Activated B cell treated with CpG ODN at 0.5 μM for 24 hours (primary cell): ENCODE data around the gene PTPRC. TPM values are rescaled to one million over a fixed set of nuclear protein-coding genes. Genes with fewer than 3 reads are reported as not detected.

ENCODE experiments used
- ATAC-seq: fragments of 200-7000 bp; cut with Tn5 transposase; one replicate; pipeline ENCODE4 v1.10.0; 2021; ENCODE audit warnings: low read depth, mild to moderate bottlenecking, moderate library complexity
- CTCF ChIA-PET: fragments of 350-600 bp; sonication (Branson Sonifier 250); formaldehyde crosslinking; loops from one replicate; lab custom pipeline; 2021; ENCODE audit warnings: antibody characterized with exemption; lab: Charles Lee
- POLR2A ChIA-PET: fragments of 350-600 bp; sonication (Branson Sonifier 250); formaldehyde crosslinking; loops from one replicate; lab custom pipeline; 2021; ENCODE audit warnings: antibody characterized with exemption; lab: Charles Lee
- DNase-seq: peaks from one replicate; pipeline ENCODE4 v3.0.0; 2022
- H3K27ac Mint-ChIP-seq: one replicate; pipeline ENCODE4 v1.8.0; 2020; ENCODE audit warnings: mixed read lengths
- H3K27me3 Mint-ChIP-seq: one replicate; pipeline ENCODE4 v1.8.0; 2021; ENCODE audit warnings: mixed read lengths
- H3K36me3 Mint-ChIP-seq: one replicate; pipeline ENCODE4 v1.8.0; 2021; ENCODE audit warnings: low read depth, mixed read lengths
- H3K4me1 Mint-ChIP-seq: one replicate; pipeline ENCODE4 v1.8.0; 2021; ENCODE audit warnings: mixed read lengths
- H3K4me3 Mint-ChIP-seq: one replicate; pipeline ENCODE4 v1.8.0; 2020; ENCODE audit warnings: mild to moderate bottlenecking, mixed read lengths
- H3K9me3 Mint-ChIP-seq: one replicate; pipeline ENCODE4 v1.8.0; 2020; ENCODE audit warnings: mixed read lengths
- CTCF ChIP-seq: fragments of 200-600 bp; IDR thresholded peaks from one replicate; pipeline ENCODE4 v1.8.0; 2022; ENCODE audit warnings: antibody characterized with exemption, mild to moderate bottlenecking
- intact Hi-C: fragments of 100-400 bp; cut with micrococcal nuclease; formaldehyde crosslinking; loops from one replicate; pipeline ENCODE4 v1.15.1; 2024
- total RNA-seq: library from RNA; stranded (reverse); gene quantifications from 2 replicates; pipeline ENCODE4 v1.2.3, GENCODE V29; 2022

The PTPRC gene
- total RNA-seq, 1 donor from 2014 or later, result 506 TPM

DNA sequence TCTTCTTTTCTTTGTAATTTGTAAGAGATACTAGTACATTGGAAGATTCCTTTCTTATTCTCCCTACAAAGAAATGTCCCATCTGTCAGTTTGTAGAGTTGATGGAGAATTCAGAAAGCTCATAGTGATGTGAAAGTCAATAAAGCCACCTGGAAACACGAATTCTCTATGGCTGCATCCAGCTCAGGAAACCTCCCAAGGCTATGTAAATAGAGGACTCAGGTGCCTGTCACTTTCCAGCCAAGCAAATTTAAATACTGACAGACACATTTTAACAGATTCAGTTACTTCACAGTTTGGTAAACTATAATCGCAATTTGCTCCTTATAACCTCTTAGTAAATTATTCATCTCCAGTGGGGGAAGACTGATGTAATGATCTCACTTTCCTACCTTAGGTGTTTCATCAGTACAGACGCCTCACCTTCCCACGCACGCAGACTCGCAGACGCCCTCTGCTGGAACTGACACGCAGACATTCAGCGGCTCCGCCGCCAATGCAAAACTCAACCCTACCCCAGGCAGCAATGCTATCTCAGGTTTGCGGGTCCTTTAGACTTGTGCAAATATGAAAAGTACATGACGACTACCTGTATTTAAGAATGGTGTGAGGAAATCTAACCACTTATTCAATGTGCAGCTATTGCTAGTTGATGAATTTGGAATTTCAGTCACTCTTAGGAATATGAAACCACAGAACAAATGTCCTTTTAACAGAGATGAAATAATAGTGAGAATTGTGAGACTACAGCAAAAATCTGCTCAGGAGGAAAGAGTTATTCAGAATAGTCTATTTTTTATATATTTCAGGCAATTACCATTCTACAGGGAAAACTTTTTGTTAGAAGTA is 60.6 kb downstream of the PTPRC start:
- Mint-ChIP-seq H3K27ac (peak overlapping the region; percentile 64), H3K4me3 (no peak overlapping the region), H3K4me1 (peaks cover 69% of the 10 kb centered on the region), H3K27me3 (no peaks in the 10 kb centered on the region), H3K36me3 (peaks cover 84% of the 10 kb centered on the region), H3K9me3 (no peaks in the 10 kb centered on the region)
- POLR2A ChIA-PET, result no interaction called here
- intact Hi-C loops, result loop anchor here (5.0 kb wide), 1 partner anchor 33 kb away; no protein-coding TSS in a partner anchor
- CTCF ChIA-PET, result no interaction called here
- ATAC-seq (no peak), DNase-seq (no peak)
- no peak for TF ChIP-seq CTCF

GRCh38 chr1:198700016-198700392 is 61.2 kb downstream of the PTPRC start:
- Mint-ChIP-seq H3K4me1 (peaks cover 64% of the 10 kb centered on the region), H3K27me3 (no peaks in the 10 kb centered on the region), H3K4me3 (no peak overlapping the region), H3K36me3 (peaks cover 86% of the 10 kb centered on the region), H3K27ac (peak overlapping the region; percentile 16), H3K9me3 (no peaks in the 10 kb centered on the region)
- ATAC-seq (no peak), DNase-seq (no peak)
- intact Hi-C loops, result no loop called here
- CTCF ChIA-PET, result no interaction called here
- POLR2A ChIA-PET, result no interaction called here
- TF ChIP-seq CTCF, result no peak

DNA sequence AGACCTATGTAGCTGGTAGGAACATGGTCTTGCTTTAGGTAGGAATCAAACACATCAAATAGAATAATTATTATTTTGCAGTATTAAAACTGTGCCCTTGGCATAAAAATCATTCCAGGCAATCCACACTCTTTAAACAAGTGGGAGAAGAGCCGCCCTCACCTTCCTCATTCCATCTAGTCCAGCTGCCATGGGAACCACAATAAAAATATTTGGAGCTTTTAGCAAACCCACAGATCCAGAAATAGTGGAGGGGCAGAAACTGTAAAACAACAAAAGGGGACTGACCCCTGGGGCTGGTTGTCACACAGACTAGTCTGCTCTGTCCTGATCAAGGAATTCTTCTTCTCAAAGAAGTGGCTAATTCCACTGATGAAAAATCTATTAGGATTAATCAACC is 61.6 kb downstream of the PTPRC start:
- Mint-ChIP-seq H3K9me3 (no peaks in the 10 kb centered on the region), H3K4me3 (no peak overlapping the region), H3K27me3 (no peaks in the 10 kb centered on the region), H3K36me3 (peaks cover 88% of the 10 kb centered on the region), H3K27ac (peak overlapping the region; percentile 59), H3K4me1 (peaks cover 62% of the 10 kb centered on the region)
- intact Hi-C loops, result no loop called here
- no peak for ATAC-seq
- ChIA-PET POLR2A (interaction anchor here (1.2 to 1.5 kb wide), 2 partner anchors 14 to 79 kb away, joined by 3 to 7 read pairs; no protein-coding TSS in a partner anchor), CTCF (interaction anchor here (1.7 to 2.2 kb wide), 2 partner anchors 18 to 235 kb away, joined by 4 to 7 read pairs; no protein-coding TSS in a partner anchor)
- TF ChIP-seq CTCF, result no peak
- DNase-seq, result no peak

DNA sequence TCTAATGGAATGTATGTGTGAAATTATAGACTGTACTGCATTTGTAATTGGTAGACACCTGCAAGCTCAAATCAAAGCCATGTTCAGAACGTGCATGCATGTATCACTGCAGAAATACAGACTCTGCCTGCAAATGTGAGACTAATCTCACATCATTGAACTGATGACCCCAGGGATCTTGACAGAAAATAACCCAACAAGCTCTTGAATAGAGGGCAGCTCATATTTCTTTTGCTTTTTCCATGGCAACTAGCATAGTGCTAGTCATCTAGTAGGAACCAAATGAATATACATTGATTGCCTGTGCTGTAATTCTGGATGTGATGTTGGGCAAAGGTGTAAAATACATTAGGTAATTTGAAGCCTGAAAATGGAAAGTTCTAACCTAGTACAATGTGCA is 62.4 kb downstream of the PTPRC start:
- peaks cover 53% of the 10 kb centered on the region for H3K4me1 Mint-ChIP-seq
- no peak for TF ChIP-seq CTCF
- intact Hi-C loops, result no loop called here
- H3K9me3 Mint-ChIP-seq, result no peaks in the 10 kb centered on the region
- ChIA-PET POLR2A (interaction anchor here (0.6 to 1.6 kb wide), 8 partner anchors 10 to 1082 kb away, joined by 3 to 7 read pairs (median 5); partner anchors contain the start of gene PTPRC), CTCF (interaction anchor here (0.9 to 2.2 kb wide), 4 partner anchors 19 to 236 kb away, joined by 3 to 7 read pairs (median 5); no protein-coding TSS in a partner anchor)
- H3K27me3 Mint-ChIP-seq, result no peaks in the 10 kb centered on the region
- H3K4me3 Mint-ChIP-seq, result no peak overlapping the region
- H3K27ac Mint-ChIP-seq, result peak overlapping the region; percentile 69
- DNase-seq (no peak), ATAC-seq (no peak)
- H3K36me3 Mint-ChIP-seq, result peaks cover 92% of the 10 kb centered on the region
